Forelimb muscle (tissue), 1 donor: ENCODE measurements around the gene LDHA. TPM values are rescaled to one million over a fixed set of nuclear protein-coding genes. Genes with fewer than 3 reads are reported as not detected.

ENCODE experiments used
- polyA plus RNA-seq: library from polyadenylated mRNA; unstranded; fragments of 120-200 nt; gene quantifications from one replicate; pipeline ENCODE4 v1.2.1, GENCODE V29; 2013; ENCODE audit not compliant: insufficient read length

The LDHA gene
- polyA plus RNA-seq, 1 donor: 639 TPM

Other genes with a start within 250 kb of the LDHA start
- not detected for gene MRGPRX4, start 221.7 kb upstream of the LDHA start, polyA plus RNA-seq
- not detected for gene SAA4, start 157.8 kb upstream of the LDHA start, polyA plus RNA-seq
- gene SAA2, start 145.9 kb upstream of the LDHA start, polyA plus RNA-seq: not detected
- not detected for gene SAA1, start 128.3 kb upstream of the LDHA start, polyA plus RNA-seq
- 11.1 TPM for gene HPS5, start 72.4 kb upstream of the LDHA start, polyA plus RNA-seq
- gene GTF2H1, start 72.0 kb upstream of the LDHA start, polyA plus RNA-seq: 35.7 TPM
- gene LDHC, start 17.8 kb downstream of the LDHA start, polyA plus RNA-seq: not detected
- gene LDHAL6A, start 61.3 kb downstream of the LDHA start, polyA plus RNA-seq: 0.14 TPM
- gene TSG101, start 132.4 kb downstream of the LDHA start, polyA plus RNA-seq: 101 TPM
- 14.3 TPM for gene UEVLD, start 194.2 kb downstream of the LDHA start, polyA plus RNA-seq
- 5.9 TPM for gene MISFA, start 205.2 kb downstream of the LDHA start, polyA plus RNA-seq
- gene SPTY2D1, start 239.8 kb downstream of the LDHA start, polyA plus RNA-seq: 17.1 TPM